ENCODE measurements around the gene LEP.

The LEP gene

DNA sequence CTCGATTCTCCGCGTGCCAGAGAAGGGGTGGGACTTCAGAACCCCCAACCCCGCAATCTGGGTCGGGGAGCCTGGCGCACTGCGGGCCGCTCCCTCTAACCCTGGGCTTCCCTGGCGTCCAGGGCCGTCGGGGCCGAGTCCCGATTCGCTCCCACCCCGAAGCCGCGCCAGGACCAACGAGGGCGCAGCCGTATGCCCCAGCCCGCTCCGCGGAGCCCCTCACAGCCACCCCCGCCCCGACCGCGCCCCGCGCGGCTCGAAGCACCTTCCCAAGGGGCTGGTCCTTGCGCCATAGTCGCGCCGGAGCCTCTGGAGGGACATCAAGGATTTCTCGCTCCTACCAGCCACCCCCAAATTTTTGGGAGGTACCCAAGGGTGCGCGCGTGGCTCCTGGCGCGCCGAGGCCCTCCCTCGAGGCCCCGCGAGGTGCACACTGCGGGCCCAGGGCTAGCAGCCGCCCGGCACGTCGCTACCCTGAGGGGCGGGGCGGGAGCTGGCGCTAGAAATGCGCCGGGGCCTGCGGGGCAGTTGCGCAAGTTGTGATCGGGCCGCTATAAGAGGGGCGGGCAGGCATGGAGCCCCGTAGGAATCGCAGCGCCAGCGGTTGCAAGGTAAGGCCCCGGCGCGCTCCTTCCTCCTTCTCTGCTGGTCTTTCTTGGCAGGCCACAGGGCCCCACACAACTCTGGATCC, at the start of gene LEP:
TSS of gene LEP (plus strand) at position 583 of the 691 bp plus-strand sequence. CDS start 10,741 bp downstream, outside the sequence.
- no peak within 1 kb of the TSS for H3K27ac ChIP-seq
- TF ChIP-seq, protein P1, sequence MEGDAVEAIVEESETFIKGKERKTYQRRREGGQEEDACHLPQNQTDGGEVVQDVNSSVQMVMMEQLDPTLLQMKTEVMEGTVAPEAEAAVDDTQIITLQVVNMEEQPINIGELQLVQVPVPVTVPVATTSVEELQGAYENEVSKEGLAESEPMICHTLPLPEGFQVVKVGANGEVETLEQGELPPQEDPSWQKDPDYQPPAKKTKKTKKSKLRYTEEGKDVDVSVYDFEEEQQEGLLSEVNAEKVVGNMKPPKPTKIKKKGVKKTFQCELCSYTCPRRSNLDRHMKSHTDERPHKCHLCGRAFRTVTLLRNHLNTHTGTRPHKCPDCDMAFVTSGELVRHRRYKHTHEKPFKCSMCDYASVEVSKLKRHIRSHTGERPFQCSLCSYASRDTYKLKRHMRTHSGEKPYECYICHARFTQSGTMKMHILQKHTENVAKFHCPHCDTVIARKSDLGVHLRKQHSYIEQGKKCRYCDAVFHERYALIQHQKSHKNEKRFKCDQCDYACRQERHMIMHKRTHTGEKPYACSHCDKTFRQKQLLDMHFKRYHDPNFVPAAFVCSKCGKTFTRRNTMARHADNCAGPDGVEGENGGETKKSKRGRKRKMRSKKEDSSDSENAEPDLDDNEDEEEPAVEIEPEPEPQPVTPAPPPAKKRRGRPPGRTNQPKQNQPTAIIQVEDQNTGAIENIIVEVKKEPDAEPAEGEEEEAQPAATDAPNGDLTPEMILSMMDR (conservative IDR thresholded peaks at IDR 0.05): no peak

DNA sequence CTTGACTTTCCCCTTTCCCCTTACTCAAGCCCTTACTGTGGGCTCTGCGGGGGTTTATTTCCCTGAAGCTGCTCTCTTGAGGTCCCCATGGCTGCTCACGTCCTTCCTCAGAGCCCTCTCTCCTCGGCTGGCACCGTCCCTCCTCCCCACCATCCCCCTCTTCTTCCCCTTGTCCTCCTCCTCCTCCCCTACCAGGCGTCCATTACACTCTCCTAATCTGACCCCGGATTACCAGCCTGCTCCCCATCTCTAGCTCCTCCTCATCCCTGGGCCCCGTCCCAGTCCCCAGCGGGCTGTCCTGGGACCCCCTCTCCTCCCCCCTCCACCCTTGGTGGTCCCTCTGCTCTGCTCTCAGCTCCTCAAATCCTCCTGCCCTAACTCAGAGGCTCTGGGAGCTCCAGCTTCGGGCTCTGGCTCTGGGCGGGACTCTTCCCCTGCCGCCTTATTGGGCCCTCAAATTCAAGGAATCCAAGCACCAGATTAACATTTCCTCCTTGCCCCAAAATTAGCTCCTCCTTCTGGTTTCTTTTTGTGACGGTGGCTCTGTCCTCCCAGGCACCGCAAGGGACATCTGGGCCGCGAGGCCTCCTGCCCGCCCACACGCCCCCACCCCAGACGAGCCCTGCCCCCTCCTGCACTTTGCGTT, 48.5 kb upstream of the LEP start:
- TF ChIP-seq, protein P1 (conservative IDR thresholded peaks at IDR 0.05): no peak
- no peak overlapping the region for H3K27ac ChIP-seq

DNA sequence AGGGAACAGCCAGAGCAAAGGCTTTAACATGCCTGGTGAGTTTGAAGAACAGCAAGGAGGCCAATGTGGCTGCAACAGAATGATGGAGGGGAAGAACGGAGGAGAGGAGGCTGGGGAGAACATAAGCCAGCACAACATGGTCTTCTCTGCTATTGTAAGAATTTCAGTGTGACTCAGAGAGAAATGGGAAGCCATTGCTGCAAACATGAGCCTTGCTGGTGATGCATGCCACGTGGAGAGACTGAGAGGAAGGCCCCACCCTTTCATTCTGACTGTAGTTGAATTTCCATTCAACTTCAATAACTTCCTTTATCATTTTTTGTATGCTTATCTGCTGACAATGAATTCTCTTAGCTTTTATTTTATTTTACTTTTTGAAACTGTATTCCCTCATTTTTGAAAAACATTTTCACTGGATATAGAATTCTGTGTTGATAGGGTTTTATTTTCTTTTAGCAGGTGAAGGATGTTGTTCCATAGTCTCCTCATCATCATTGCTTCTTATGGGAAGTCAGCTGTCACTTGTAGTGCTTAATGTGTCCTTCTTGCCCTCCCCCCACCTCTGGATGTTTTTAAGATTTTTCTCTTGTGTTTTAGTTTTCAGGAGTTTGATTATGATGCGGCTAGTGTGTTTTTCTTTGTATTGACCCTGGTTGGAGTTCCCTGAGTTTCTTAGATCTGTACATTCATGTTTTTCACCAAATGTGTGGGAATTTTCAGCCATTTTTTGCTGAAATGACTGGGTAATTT, 46.4 kb upstream of the LEP start:
- no peak overlapping the region for H3K27ac ChIP-seq
- TF ChIP-seq, protein P1 (conservative IDR thresholded peaks at IDR 0.05): no peak

DNA sequence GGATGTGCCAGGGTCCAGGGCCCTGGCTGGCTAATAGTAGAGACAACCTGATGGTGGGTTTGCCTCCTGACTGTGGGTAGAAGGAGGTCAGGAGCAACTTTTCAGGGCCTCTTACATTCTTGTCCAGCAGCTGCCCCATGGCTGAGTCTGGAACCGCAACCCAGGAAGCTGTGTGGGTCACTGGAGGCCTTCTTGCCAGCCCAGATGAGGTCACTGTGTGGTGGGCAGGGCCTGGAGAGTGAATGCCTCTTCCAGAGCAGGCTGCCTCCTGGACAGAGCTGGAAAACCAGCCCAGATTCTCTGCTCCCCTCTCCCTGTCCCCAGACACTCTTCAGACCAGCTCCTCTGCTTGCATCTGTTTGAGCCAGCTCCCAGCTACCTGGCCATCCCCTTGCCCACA, 43.5 kb upstream of the LEP start:
- H3K27ac ChIP-seq: no peak overlapping the region
- TF ChIP-seq, protein P1 (conservative IDR thresholded peaks at IDR 0.05): no peak

DNA sequence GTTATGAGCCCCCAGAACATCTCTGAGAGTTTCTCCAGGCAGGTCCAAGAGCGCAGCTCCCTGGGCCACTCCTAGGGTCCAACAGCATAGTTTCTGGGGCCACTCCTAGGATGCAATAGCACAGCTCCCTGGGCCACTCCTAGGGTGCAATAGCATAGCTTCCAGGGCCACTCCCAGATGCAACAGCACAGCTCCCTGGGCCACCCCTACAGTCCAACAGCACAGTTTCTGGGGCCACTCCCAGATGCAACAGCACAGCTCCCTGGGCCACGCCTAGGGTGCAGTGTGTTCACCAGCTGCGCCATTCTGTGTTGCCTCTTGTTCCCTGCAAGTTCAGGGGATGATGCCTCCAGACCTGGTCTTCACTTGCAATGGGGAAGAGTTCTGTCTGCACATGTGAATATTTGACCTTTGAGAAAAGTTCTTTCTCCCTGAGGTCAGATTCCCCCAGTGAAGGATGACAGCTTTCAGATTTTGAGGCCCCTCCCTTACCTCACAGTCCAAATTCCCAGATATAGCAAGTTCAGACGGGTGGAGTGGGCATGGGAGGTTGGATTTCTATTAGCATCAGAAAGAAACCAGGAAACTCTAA, 43.0 kb upstream of the LEP start:
- TF ChIP-seq, protein P1 (conservative IDR thresholded peaks at IDR 0.05): no peak
- no peak overlapping the region for H3K27ac ChIP-seq

DNA sequence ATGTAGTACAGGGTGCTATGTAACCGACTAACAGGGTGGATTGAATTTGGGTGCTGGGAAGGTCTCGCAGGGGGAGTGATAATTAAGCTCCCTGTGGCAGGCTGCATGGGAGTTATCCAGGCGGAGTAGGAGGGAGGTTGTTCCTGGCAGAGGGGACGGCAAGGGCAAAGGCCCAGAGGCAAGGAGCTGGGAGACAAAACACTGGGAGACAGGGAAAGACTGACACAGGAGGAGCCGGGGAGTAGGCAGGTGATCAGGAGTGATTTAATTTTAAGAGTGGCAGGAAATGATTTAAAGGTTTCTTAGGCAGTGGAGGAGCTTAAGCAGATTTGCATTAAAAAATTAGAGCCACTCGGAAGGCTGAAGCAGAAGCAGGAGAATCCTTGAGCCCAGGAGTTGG, 40.7 kb upstream of the LEP start:
- TF ChIP-seq, protein P1 (conservative IDR thresholded peaks at IDR 0.05): no peak

More for the DNA sequence above, 40.7 kb upstream of the LEP start:
- no peak overlapping the region for H3K27ac ChIP-seq

Data from VCaP (cell line).